NB4 (cell line): ENCODE results near the gene MDM2.

Experiments
- CTCF ChIP-seq: IDR thresholded peaks from one replicate; pipeline ENCODE4 v1.5.1; 2012; ENCODE audit warnings: low read depth, low read length
- MYC ChIP-seq: IDR thresholded peaks from 2 replicates; pipeline ENCODE4 v1.6.1; 2011; ENCODE audit warnings: low read depth, low read length
- POLR2A ChIP-seq: IDR thresholded peaks from 2 replicates; pipeline ENCODE4 v1.6.1; 2011; ENCODE audit warnings: mild to moderate bottlenecking; ENCODE audit not compliant: insufficient read length; ENCODE audit errors: extremely low read depth
- TF ChIP-seq, protein P1 (sequence below): IDR thresholded peaks from 2 replicates; pipeline ENCODE4 v1.6.1; 2011; ENCODE audit warnings: low read depth, low read length

- no peak for TF ChIP-seq CTCF
- no peak for TF ChIP-seq POLR2A
- TF ChIP-seq, protein P1, sequence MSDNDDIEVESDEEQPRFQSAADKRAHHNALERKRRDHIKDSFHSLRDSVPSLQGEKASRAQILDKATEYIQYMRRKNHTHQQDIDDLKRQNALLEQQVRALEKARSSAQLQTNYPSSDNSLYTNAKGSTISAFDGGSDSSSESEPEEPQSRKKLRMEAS = no peak
- no peak for TF ChIP-seq MYC
These were observed 42.4 kb downstream of the MDM2 start for GRCh38 chr12:68850390-68850789.
